ENCODE data around the gene SUSD5.

Gene SUSD5

DNA sequence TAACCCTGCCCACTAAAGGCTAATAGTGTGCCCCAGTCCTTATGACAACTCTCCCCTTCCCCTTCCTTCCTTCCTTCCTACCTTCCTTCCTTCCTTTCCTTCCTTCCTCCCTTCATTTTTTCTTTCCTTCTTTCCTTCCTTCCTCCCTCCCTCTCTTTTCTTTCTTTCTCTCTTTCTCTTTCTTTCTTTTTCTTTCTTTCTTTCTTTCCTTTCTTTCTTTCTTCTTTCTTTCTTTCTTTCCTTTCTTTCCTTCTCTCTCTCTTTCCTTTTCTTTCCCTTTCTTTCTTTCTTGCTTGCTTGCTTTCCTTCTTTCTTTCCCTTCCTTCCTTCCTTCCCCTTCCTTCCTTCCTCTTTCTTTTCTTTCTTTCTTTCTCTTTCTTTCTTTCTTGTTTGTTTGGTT, 28.2 kb upstream of the SUSD5 start:
- no peak for DNase-seq (ENCODE audit: low spot score)

GRCh38 chr3:33240261-33240660, 21.7 kb upstream of the SUSD5 start:
- no peak overlapping the region for H2AK5ac ChIP-seq (ENCODE audit: low read depth, low read length)
- no peak overlapping the region for H3K18ac ChIP-seq (ENCODE audit: low read length)
- WGBS, 2 donors (ENCODE audit: extremely low coverage in 2 of 2, insufficient read length in 2 of 2, insufficient replicate concordance in 1 of 2) = no CpG with 5 or more reads among the region's 1 CpG
- H3K4me2 ChIP-seq (ENCODE audit: insufficient read depth, low read length, poor library complexity, severe bottlenecking) = no peak overlapping the region
- no peak overlapping the region for H3K4ac ChIP-seq (ENCODE audit: low read length)
- no peak for DNase-seq (ENCODE audit: low spot score)
- H3K23ac ChIP-seq (ENCODE audit: low read depth, low read length, poor library complexity) = no peak overlapping the region
- peaks cover 0 to 8% (median 0%) of the 10 kb centered on the region in 3 experiments for H3K27me3 ChIP-seq (ENCODE audit: control insufficient read depth in 3 of 3, insufficient read depth in 3 of 3, low read depth in 1 of 3, low read length in 3 of 3)
- no peak overlapping the region for H3K27ac ChIP-seq (replicated peaks; ENCODE audit: low read length)
- H2BK5ac ChIP-seq (ENCODE audit: low read length) = no peak overlapping the region
- H2AFZ ChIP-seq (ENCODE audit: low read length) = no peak overlapping the region
- no peak overlapping the region for H2BK12ac ChIP-seq (ENCODE audit: low read length)
- no peak overlapping the region for H2BK15ac ChIP-seq (ENCODE audit: low read length)
- H4K91ac ChIP-seq (ENCODE audit: low read depth, low read length, poor library complexity) = no peak overlapping the region
- H3K4me3 ChIP-seq (ENCODE audit: low read length in 2 of 2) = no peak overlapping the region
- H3K36me3 ChIP-seq (replicated peaks in 1 of 2; ENCODE audit: control insufficient read depth in 2 of 2, insufficient read depth in 2 of 2, low read length in 2 of 2) = no peaks in the 10 kb centered on the region
- no peaks in the 10 kb centered on the region for H3K9me3 ChIP-seq (replicated peaks in 1 of 2; ENCODE audit: control insufficient read depth in 2 of 2, insufficient read depth in 1 of 2, low read depth in 1 of 2, low read length in 2 of 2)
- H3K79me1 ChIP-seq (ENCODE audit: low read depth, low read length) = no peaks in the 10 kb centered on the region
- no peak overlapping the region for H3K9ac ChIP-seq (ENCODE audit: low read depth, low read length, poor library complexity)
- no peak overlapping the region for H2BK120ac ChIP-seq (ENCODE audit: low read depth, low read length)
- H3K4me1 ChIP-seq (ENCODE audit: control insufficient read depth in 2 of 2, insufficient read depth in 1 of 2, low read depth in 1 of 2, low read length in 2 of 2) = no peaks in the 10 kb centered on the region
- H4K8ac ChIP-seq (ENCODE audit: low read depth, low read length) = no peak overlapping the region
- H3K14ac ChIP-seq (ENCODE audit: low read length) = no peak overlapping the region

More for the DNA sequence above, 28.2 kb upstream of the SUSD5 start:
- no peak overlapping the region for H3K4me2 ChIP-seq (ENCODE audit: insufficient read depth, low read length, poor library complexity, severe bottlenecking)
- H2BK12ac ChIP-seq (ENCODE audit: low read length) = no peak overlapping the region
- H2AFZ ChIP-seq (ENCODE audit: low read length) = no peak overlapping the region
- no peak overlapping the region for H2BK5ac ChIP-seq (ENCODE audit: low read length)
- H2BK15ac ChIP-seq (ENCODE audit: low read length) = no peak overlapping the region
- H4K91ac ChIP-seq (ENCODE audit: low read depth, low read length, poor library complexity) = no peak overlapping the region
- no peak overlapping the region for H3K23ac ChIP-seq (ENCODE audit: low read depth, low read length, poor library complexity)
- H3K27me3 ChIP-seq (ENCODE audit: control insufficient read depth in 3 of 3, insufficient read depth in 3 of 3, low read depth in 1 of 3, low read length in 3 of 3) = peaks cover 0 to 3% (median 0%) of the 10 kb centered on the region in 3 experiments
- no peak overlapping the region for H2AK5ac ChIP-seq (ENCODE audit: low read depth, low read length)
- no peak overlapping the region for H3K4me3 ChIP-seq (ENCODE audit: low read length in 2 of 2)
- H3K27ac ChIP-seq (replicated peaks; ENCODE audit: low read length) = no peak overlapping the region
- no peak overlapping the region for H4K8ac ChIP-seq (ENCODE audit: low read depth, low read length)
- no peaks in the 10 kb centered on the region for H3K36me3 ChIP-seq (replicated peaks in 1 of 2; ENCODE audit: control insufficient read depth in 2 of 2, insufficient read depth in 2 of 2, low read length in 2 of 2)
- no peaks in the 10 kb centered on the region for H3K9me3 ChIP-seq (replicated peaks in 1 of 2; ENCODE audit: control insufficient read depth in 2 of 2, insufficient read depth in 1 of 2, low read depth in 1 of 2, low read length in 2 of 2)
- H3K79me1 ChIP-seq (ENCODE audit: low read depth, low read length) = no peaks in the 10 kb centered on the region
- no peaks in the 10 kb centered on the region for H3K4me1 ChIP-seq (ENCODE audit: control insufficient read depth in 2 of 2, insufficient read depth in 1 of 2, low read depth in 1 of 2, low read length in 2 of 2)
- H3K18ac ChIP-seq (ENCODE audit: low read length) = no peak overlapping the region
- no peak overlapping the region for H3K14ac ChIP-seq (ENCODE audit: low read length)
- no peak overlapping the region for H3K4ac ChIP-seq (ENCODE audit: low read length)
- H3K9ac ChIP-seq (ENCODE audit: low read depth, low read length, poor library complexity) = no peak overlapping the region
- H2BK120ac ChIP-seq (ENCODE audit: low read depth, low read length) = no peak overlapping the region

- no peak overlapping the region for H2BK12ac ChIP-seq (ENCODE audit: low read length)
- H2BK120ac ChIP-seq (ENCODE audit: low read depth, low read length) = no peak overlapping the region
- H3K18ac ChIP-seq (ENCODE audit: low read length) = no peak overlapping the region
- H4K8ac ChIP-seq (ENCODE audit: low read depth, low read length) = no peak overlapping the region
- H2BK15ac ChIP-seq (ENCODE audit: low read length) = no peak overlapping the region
- no peaks in the 10 kb centered on the region for H3K4me1 ChIP-seq (ENCODE audit: control insufficient read depth in 2 of 2, insufficient read depth in 1 of 2, low read depth in 1 of 2, low read length in 2 of 2)
- DNase-seq (ENCODE audit: low spot score) = no peak
- H3K4me3 ChIP-seq (ENCODE audit: low read length in 2 of 2) = no peak overlapping the region
- H4K91ac ChIP-seq (ENCODE audit: low read depth, low read length, poor library complexity) = no peak overlapping the region
- no CpG with 5 or more reads among the region's 1 CpG for WGBS, 2 donors (ENCODE audit: extremely low coverage in 2 of 2, insufficient read length in 2 of 2, insufficient replicate concordance in 1 of 2)
- no peak overlapping the region for H3K27ac ChIP-seq (replicated peaks; ENCODE audit: low read length)
- no peaks in the 10 kb centered on the region for H3K36me3 ChIP-seq (replicated peaks in 1 of 2; ENCODE audit: control insufficient read depth in 2 of 2, insufficient read depth in 2 of 2, low read length in 2 of 2)
- no peaks in the 10 kb centered on the region for H3K9me3 ChIP-seq (replicated peaks in 1 of 2; ENCODE audit: control insufficient read depth in 2 of 2, insufficient read depth in 1 of 2, low read depth in 1 of 2, low read length in 2 of 2)
- no peak overlapping the region for H3K9ac ChIP-seq (ENCODE audit: low read depth, low read length, poor library complexity)
- H3K4ac ChIP-seq (ENCODE audit: low read length) = no peak overlapping the region
- H3K4me2 ChIP-seq (ENCODE audit: insufficient read depth, low read length, poor library complexity, severe bottlenecking) = no peak overlapping the region
- no peaks in the 10 kb centered on the region for H3K79me1 ChIP-seq (ENCODE audit: low read depth, low read length)
- H3K14ac ChIP-seq (ENCODE audit: low read length) = no peak overlapping the region
- no peak overlapping the region for H2AK5ac ChIP-seq (ENCODE audit: low read depth, low read length)
- H3K27me3 ChIP-seq (ENCODE audit: control insufficient read depth in 3 of 3, insufficient read depth in 3 of 3, low read depth in 1 of 3, low read length in 3 of 3) = peaks cover 0 to 4% (median 0%) of the 10 kb centered on the region in 3 experiments
- no peak overlapping the region for H2BK5ac ChIP-seq (ENCODE audit: low read length)
- no peak overlapping the region for H2AFZ ChIP-seq (ENCODE audit: low read length)
- no peak overlapping the region for H3K23ac ChIP-seq (ENCODE audit: low read depth, low read length, poor library complexity)
Observed at GRCh38 chr3:33238923-33239322, 20.3 kb upstream of the SUSD5 start.

- H3K4ac ChIP-seq (ENCODE audit: low read length) = no peak overlapping the region
- no peak overlapping the region for H3K14ac ChIP-seq (ENCODE audit: low read length)
- no peak overlapping the region for H2BK5ac ChIP-seq (ENCODE audit: low read length)
- peaks cover 0 to 4% (median 0%) of the 10 kb centered on the region in 3 experiments for H3K27me3 ChIP-seq (ENCODE audit: control insufficient read depth in 3 of 3, insufficient read depth in 3 of 3, low read depth in 1 of 3, low read length in 3 of 3)
- H3K4me1 ChIP-seq (ENCODE audit: control insufficient read depth in 2 of 2, insufficient read depth in 1 of 2, low read depth in 1 of 2, low read length in 2 of 2) = no peaks in the 10 kb centered on the region
- H2BK120ac ChIP-seq (ENCODE audit: low read depth, low read length) = no peak overlapping the region
- H2BK15ac ChIP-seq (ENCODE audit: low read length) = no peak overlapping the region
- no peak overlapping the region for H3K18ac ChIP-seq (ENCODE audit: low read length)
- H3K27ac ChIP-seq (replicated peaks; ENCODE audit: low read length) = no peak overlapping the region
- no CpG with 5 or more reads among the region's 4 CpGs for WGBS, 2 donors (ENCODE audit: extremely low coverage in 2 of 2, insufficient read length in 2 of 2, insufficient replicate concordance in 1 of 2)
- H2BK12ac ChIP-seq (ENCODE audit: low read length) = no peak overlapping the region
- no peak overlapping the region for H3K4me3 ChIP-seq (ENCODE audit: low read length in 2 of 2)
- no peak overlapping the region for H2AFZ ChIP-seq (ENCODE audit: low read length)
- H3K9me3 ChIP-seq (replicated peaks in 1 of 2; ENCODE audit: control insufficient read depth in 2 of 2, insufficient read depth in 1 of 2, low read depth in 1 of 2, low read length in 2 of 2) = no peaks in the 10 kb centered on the region
- H4K91ac ChIP-seq (ENCODE audit: low read depth, low read length, poor library complexity) = no peak overlapping the region
- H3K9ac ChIP-seq (ENCODE audit: low read depth, low read length, poor library complexity) = no peak overlapping the region
- no peak overlapping the region for H3K4me2 ChIP-seq (ENCODE audit: insufficient read depth, low read length, poor library complexity, severe bottlenecking)
- no peaks in the 10 kb centered on the region for H3K79me1 ChIP-seq (ENCODE audit: low read depth, low read length)
- H3K23ac ChIP-seq (ENCODE audit: low read depth, low read length, poor library complexity) = no peak overlapping the region
- H2AK5ac ChIP-seq (ENCODE audit: low read depth, low read length) = no peak overlapping the region
- no peaks in the 10 kb centered on the region for H3K36me3 ChIP-seq (replicated peaks in 1 of 2; ENCODE audit: control insufficient read depth in 2 of 2, insufficient read depth in 2 of 2, low read length in 2 of 2)
- no peak for DNase-seq (ENCODE audit: low spot score)
- no peak overlapping the region for H4K8ac ChIP-seq (ENCODE audit: low read depth, low read length)
Observed at GRCh38 chr3:33237439-33237838, 18.8 kb upstream of the SUSD5 start.
